Measurements from ENCODE around the gene VSNL1. TPM values are rescaled to one million over a fixed set of nuclear protein-coding genes. Genes with fewer than 3 reads are reported as not detected.

VSNL1 gene
- polyA plus RNA-seq, 10 donors = 3.7 to 9.4 (median 6.5) TPM

DNA sequence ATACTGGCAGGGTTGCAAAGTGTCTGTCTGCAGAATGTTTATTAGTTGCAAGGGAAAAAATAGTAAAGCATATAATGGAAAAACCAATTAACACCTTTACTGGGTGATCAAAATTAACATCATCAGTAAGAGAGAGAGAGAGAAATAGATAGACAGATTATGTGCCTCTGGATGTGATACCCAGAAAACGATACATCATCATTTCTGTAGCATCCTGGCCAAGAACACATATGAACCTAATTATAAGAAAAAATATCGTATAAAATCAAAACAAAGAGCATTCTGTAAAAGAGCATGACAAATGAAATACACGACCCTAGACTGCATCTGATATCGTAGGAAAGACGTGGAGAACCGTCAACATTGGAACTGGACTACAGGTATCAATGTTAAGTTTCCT lies 148.5 kb downstream of the VSNL1 start:
- no peak for DNase-seq

GRCh38 chr2:17690776-17691175 lies 150.3 kb downstream of the VSNL1 start:
- no peak for DNase-seq

Other genes starting within 250 kb of the VSNL1 start
- under 1 TPM; 0.07 to 0.45 (median 0.14) TPM for gene RAD51AP2, start 22.3 kb upstream of the VSNL1 start, polyA plus RNA-seq (ENCODE audit: insufficient read length in 10 of 10)
- gene SMC6, start 213.1 kb downstream of the VSNL1 start, polyA plus RNA-seq (ENCODE audit: insufficient read length in 10 of 10) = 10 to 100 TPM; 28.1 to 60.3 (median 41.5) TPM
- 10 to 100 TPM in 4 of 10 donors, 1 to 10 TPM in 6; 6.6 to 19.0 (median 9.1) TPM for gene GEN1, start 213.4 kb downstream of the VSNL1 start, polyA plus RNA-seq (ENCODE audit: insufficient read length in 10 of 10)

Measured in muscle of back (tissue), 11 donors.